B cell (primary cell): ENCODE measurements around the gene INPP5J. TPM values are rescaled to one million over a fixed set of nuclear protein-coding genes. Genes with fewer than 3 reads are reported as not detected.

Source experiments
- ATAC-seq: fragments of 200-7000 bp; cut with Tn5 transposase; one replicate; pipeline ENCODE4 v1.10.0; 2021; ENCODE audit warnings: low read depth, mild to moderate bottlenecking, moderate number of reproducible peaks, moderate library complexity
- CTCF ChIA-PET: fragments of 350-600 bp; sonication (Branson Sonifier 250); formaldehyde crosslinking; loops from one replicate; lab custom pipeline; 2021; ENCODE audit warnings: antibody characterized with exemption, inconsistent platforms; lab: Charles Lee
- POLR2A ChIA-PET: fragments of 350-600 bp; sonication (Branson Sonifier 250); formaldehyde crosslinking; loops from one replicate; lab custom pipeline; 2021; ENCODE audit warnings: antibody characterized with exemption; lab: Charles Lee
- DNase-seq: peaks from one replicate; pipeline ENCODE4 v3.0.0; 2013
- H2AFZ ChIP-seq: 2 replicates; pipeline ENCODE4 v1.6.1; 2012; ENCODE audit warnings: mild to moderate bottlenecking, low read depth, low read length; ENCODE audit not compliant: insufficient read depth, poor library complexity, severe bottlenecking
- H3K27ac ChIP-seq, 2 donors: 1 replicate in 1 of 2; 2 replicates in 1 of 2; pipeline ENCODE4 v1.5.1; 2012 to 2013; ENCODE audit warnings: low read length in 2 of 2, mild to moderate bottlenecking in 2 of 2, moderate library complexity in 1 of 2
- H3K27me3 ChIP-seq, 4 experiments: fragments of 200-600 bp in 1 of 4; sonication (generic) in 1 of 4; replicated peaks in 1 of 4; 1 replicate in 2 of 4; 2 replicates in 2 of 4; pipeline versions ENCODE4 v1.6.1 to v1.7.0; 2013 to 2016; ENCODE audit warnings: low read length in 3 of 4, mild to moderate bottlenecking in 2 of 4, mixed read lengths in 1 of 4, moderate library complexity in 1 of 4; ENCODE audit not compliant: insufficient read depth in 4 of 4, control insufficient read depth in 3 of 4; ENCODE audit errors: control extremely low read depth in 1 of 4
- H3K36me3 ChIP-seq, 2 experiments: replicated peaks in 1 of 2; 1 replicate in 1 of 2; 2 replicates in 1 of 2; pipeline versions ENCODE4 v1.6.1 to v1.7.1; 2013; ENCODE audit warnings: low read length in 1 of 2; ENCODE audit not compliant: insufficient read depth in 2 of 2, control insufficient read depth in 1 of 2; ENCODE audit errors: control extremely low read depth in 1 of 2, extremely low read depth in 1 of 2
- H3K4me1 ChIP-seq, 2 donors: fragments of 200-600 bp in 1 of 2; sonication (generic) in 1 of 2; 1 replicate in 1 of 2; 2 replicates in 1 of 2; pipeline versions ENCODE4 v1.5.1 to v1.6.1; 2013 to 2017; ENCODE audit warnings: low read length in 2 of 2; ENCODE audit not compliant: control insufficient read depth in 2 of 2, insufficient read depth in 2 of 2
- H3K4me2 ChIP-seq: replicated peaks from 2 replicates; pipeline ENCODE3; 2012; ENCODE audit warnings: mild to moderate bottlenecking, low read depth, low read length; ENCODE audit not compliant: poor library complexity, severe bottlenecking
- H3K4me3 ChIP-seq, 5 experiments: fragments of 200-600 bp in 1 of 5; sonication (generic) in 1 of 5; 1 replicate in 3 of 5; 2 replicates in 2 of 5; pipeline versions ENCODE4 v1.5.1 to v1.7.0; 2011 to 2016; ENCODE audit warnings: low read length in 4 of 5, mild to moderate bottlenecking in 4 of 5, low read depth in 2 of 5, control low read depth in 1 of 5, moderate library complexity in 1 of 5; ENCODE audit not compliant: insufficient read depth in 1 of 5; ENCODE audit errors: control extremely low read depth in 1 of 5, extremely low read depth in 1 of 5
- H3K79me2 ChIP-seq: fragments of 200-600 bp; sonication (generic); one replicate; pipeline ENCODE4 v1.6.0; 2016; ENCODE audit warnings: low read length; ENCODE audit not compliant: control insufficient read depth, insufficient read depth
- H3K9ac ChIP-seq: fragments of 200-600 bp; sonication (generic); 2 replicates; pipeline ENCODE4 v1.6.1; 2017; ENCODE audit warnings: mild to moderate bottlenecking, low read length, moderate library complexity
- H3K9me3 ChIP-seq, 3 donors: one replicate each; pipeline versions ENCODE4 v1.6.1 to v1.7.1; 2013; ENCODE audit warnings: low read length in 2 of 3; ENCODE audit not compliant: control insufficient read depth in 2 of 3, insufficient read depth in 1 of 3; ENCODE audit errors: control extremely low read depth in 1 of 3
- H4K20me1 ChIP-seq: 2 replicates; pipeline ENCODE4 v1.6.0; 2012; ENCODE audit warnings: mild to moderate bottlenecking, low read length; ENCODE audit not compliant: insufficient read depth, control insufficient read depth, poor library complexity, severe bottlenecking
- H3K27ac Mint-ChIP-seq: one replicate; pipeline ENCODE4 v1.8.0; 2021; ENCODE audit warnings: mixed read lengths
- H3K27me3 Mint-ChIP-seq: one replicate; pipeline ENCODE4 v1.8.0; 2021; ENCODE audit warnings: mixed read lengths
- H3K4me1 Mint-ChIP-seq: one replicate; pipeline ENCODE4 v1.8.0; 2021; ENCODE audit warnings: mixed read lengths
- H3K4me3 Mint-ChIP-seq: one replicate; pipeline ENCODE4 v1.8.0; 2021; ENCODE audit warnings: mixed read lengths
- H3K9me3 Mint-ChIP-seq: one replicate; pipeline ENCODE4 v1.8.0; 2022; ENCODE audit warnings: mixed read lengths; ENCODE audit not compliant: insufficient read depth
- CTCF ChIP-seq: fragments of 200-600 bp; IDR thresholded peaks from one replicate; pipeline ENCODE4 v1.8.0; 2022; ENCODE audit warnings: antibody characterized with exemption, mild to moderate bottlenecking
- EZH2 ChIP-seq: IDR thresholded peaks from 2 replicates; pipeline ENCODE4 v1.6.1; 2012; ENCODE audit warnings: borderline replicate concordance, low read depth, mild to moderate bottlenecking, moderate library complexity, low read length; ENCODE audit not compliant: insufficient read depth, poor library complexity, severe bottlenecking
- WGBS: methylation state at CpG from one replicate; pipeline ENCODE4 v1.1.5; 2013; ENCODE audit warnings: missing lambda C conversion rate; ENCODE audit not compliant: insufficient coverage; 5-methylcytosine and 5-hydroxymethylcytosine counted together
- intact Hi-C: fragments of 100-400 bp; cut with micrococcal nuclease; formaldehyde crosslinking; loops from one replicate; pipeline ENCODE4 v1.10.0; 2022
- polyA plus RNA-seq: library from polyadenylated mRNA; depleted of rRNA; stranded (reverse); fragments of >200 nt; gene quantifications from 2 replicates; pipeline ENCODE4 v1.2.3, GENCODE V29; 2012
- total RNA-seq, 2 donors: library from RNA; stranded (reverse); fragments of 120-200 nt in 1 of 2; gene quantifications; 1 replicate in 1 of 2; 2 replicates in 1 of 2; pipeline versions ENCODE4 v1.2.3 to v1.2.4, GENCODE V29; 2013 to 2022

The INPP5J gene
- total and polyA plus RNA-seq, 2 donors (not counting 1 experiment from before 2014, with no cell fraction given): 0.07 to 0.52 TPM

GRCh38 chr22:31106731-31107177, 16.0 kb upstream of the INPP5J start:
- H3K27ac ChIP-seq: peak overlapping the region in 1 of 2 donors; percentile 56
- peak overlapping the region; percentile 96 for H2AFZ ChIP-seq
- no peaks in the 10 kb centered on the region for H4K20me1 ChIP-seq
- H3K9me3 ChIP-seq: no peaks in the 10 kb centered on the region
- Mint-ChIP-seq H3K27ac (peak overlapping the region; percentile 53), H3K27me3 (no peaks in the 10 kb centered on the region), H3K4me1 (peaks cover 22% of the 10 kb centered on the region), H3K9me3 (no peaks in the 10 kb centered on the region), H3K4me3 (peak overlapping the region; percentile 96)
- peaks cover 16 to 17% of the 10 kb centered on the region in 2 donors for H3K4me1 ChIP-seq
- ChIA-PET POLR2A (interaction anchor here (0.7 to 1.0 kb wide), 3 partner anchors 12 to 292 kb away, joined by 3 to 6 read pairs (median 3); no protein-coding TSS in a partner anchor), CTCF (interaction anchor here (1.0 to 2.9 kb wide), 4 partner anchors 14 to 23 kb away, joined by 3 to 14 read pairs (median 6); no protein-coding TSS in a partner anchor)
- H3K4me2 ChIP-seq: peak overlapping the region; percentile 99
- no peaks in the 10 kb centered on the region for H3K36me3 ChIP-seq
- whole genome bisulfite sequencing: 96% methylated on average over 13 of the region's 14 CpGs
- DNase-seq: no peak
- TF ChIP-seq EZH2: no peak
- no peak for TF ChIP-seq CTCF
- peak overlapping the region; percentile 90 for H3K9ac ChIP-seq
- H3K27me3 ChIP-seq: no peaks in the 10 kb centered on the region
- intact Hi-C loops: loop anchor here (1.0 to 2.0 kb wide), 5 partner anchors 22 to 137 kb away; partner anchors contain the start of genes LIMK2, RNF185 and TUG1
- H3K4me3 ChIP-seq: peak overlapping the region in 4 of 5 experiments; percentile 69 to 91 (median 76)
- H3K79me2 ChIP-seq: no peaks in the 10 kb centered on the region
- ATAC-seq: no peak
